Skeletal muscle cell (primary cell): ENCODE measurements around the gene KIAA0513.
A peak's percentile ranks its signal among the peaks of the same experiment; 100 is the strongest.

Source experiments
- DNase-seq: peaks from one replicate; pipeline ENCODE4 v3.0.0-alpha.2; 2010; ENCODE audit warnings: low read depth
- H3K4me3 ChIP-seq: 2 replicates; pipeline ENCODE4 v1.5.1; 2011; ENCODE audit warnings: low read depth, mild to moderate bottlenecking, control low read depth, low read length, moderate library complexity

KIAA0513 gene

GRCh38 chr16:85003725-85004586, 23.6 kb upstream of the KIAA0513 start:
- no peak for DNase-seq
- H3K4me3 ChIP-seq = no peak overlapping the region

GRCh38 chr16:85004587-85005205, 22.9 kb upstream of the KIAA0513 start:
- H3K4me3 ChIP-seq = no peak overlapping the region
- no peak for DNase-seq

- no peak overlapping the region for H3K4me3 ChIP-seq
- DNase-seq = no peak
Observed at GRCh38 chr16:85005285-85006069, 22.1 kb upstream of the KIAA0513 start.

- no peak for DNase-seq
- no peak overlapping the region for H3K4me3 ChIP-seq
Observed at GRCh38 chr16:85006639-85007038, 21.0 kb upstream of the KIAA0513 start.

GRCh38 chr16:85007496-85008214, 19.9 kb upstream of the KIAA0513 start:
- no peak for DNase-seq
- H3K4me3 ChIP-seq = no peak overlapping the region

- H3K4me3 ChIP-seq = no peak overlapping the region
Observed at GRCh38 chr16:85008271-85008670, 19.3 kb upstream of the KIAA0513 start.

GRCh38 chr16:85010446-85010930, 17.1 kb upstream of the KIAA0513 start:
- DNase-seq = no peak

More at GRCh38 chr16:85008271-85008670, 19.3 kb upstream of the KIAA0513 start:
- DNase-seq = no peak

GRCh38 chr16:85010931-85011845, 16.4 kb upstream of the KIAA0513 start, which contains the start of gene ZDHHC7:
ZDHHC7 (minus strand) TSS chr16:85011535; CDS start chr16:84990618, 20,917 bp downstream.
- DNase-seq = no peak

More at GRCh38 chr16:85010446-85010930, 17.1 kb upstream of the KIAA0513 start:
- H3K4me3 ChIP-seq = peak overlapping the region; percentile 96

GRCh38 chr16:85011846-85012284, 15.7 kb upstream of the KIAA0513 start:
- DNase-seq = no peak

More at GRCh38 chr16:85010931-85011845, 16.4 kb upstream of the KIAA0513 start, which contains the start of gene ZDHHC7:
- H3K4me3 ChIP-seq = peak within 1 kb of the TSS; percentile 96

GRCh38 chr16:85014311-85014710, 13.3 kb upstream of the KIAA0513 start:
- H3K4me3 ChIP-seq = no peak overlapping the region
- no peak for DNase-seq

More at GRCh38 chr16:85011846-85012284, 15.7 kb upstream of the KIAA0513 start:
- peak overlapping the region; percentile 96 for H3K4me3 ChIP-seq

GRCh38 chr16:85015481-85016187, 12.0 kb upstream of the KIAA0513 start:
- H3K4me3 ChIP-seq = no peak overlapping the region
- no peak for DNase-seq

GRCh38 chr16:85017151-85017550, 10.4 kb upstream of the KIAA0513 start:
- no peak for DNase-seq
- no peak overlapping the region for H3K4me3 ChIP-seq

GRCh38 chr16:85017633-85018032, 10.0 kb upstream of the KIAA0513 start:
- H3K4me3 ChIP-seq = no peak overlapping the region
- no peak for DNase-seq

GRCh38 chr16:85018529-85019236, 8.9 kb upstream of the KIAA0513 start:
- no peak overlapping the region for H3K4me3 ChIP-seq
- no peak for DNase-seq

- no peak for DNase-seq
- no peak overlapping the region for H3K4me3 ChIP-seq
Observed at GRCh38 chr16:85019659-85020245, 7.8 kb upstream of the KIAA0513 start.
